ENCODE measurements around the gene PROCA1.
"Not testable (repeated sequence)": the region's sequence is repeated elsewhere in the genome, so short reads cannot be mapped to it uniquely, and the experiment has no call there.

PROCA1 gene

GRCh38 chr17:28725660-28726225 lies 14.1 kb upstream of the PROCA1 start:
- peak; percentile 85 for DNase-seq (ENCODE audit: low spot score)

- DNase-seq (ENCODE audit: low spot score), result peak; percentile 74
Observed at GRCh38 chr17:28725166-28725659, 13.5 kb upstream of the PROCA1 start.

GRCh38 chr17:28724500-28725165 lies 12.9 kb upstream of the PROCA1 start:
- no peak for DNase-seq (ENCODE audit: low spot score)

GRCh38 chr17:28723836-28724499 lies 12.3 kb upstream of the PROCA1 start:
- DNase-seq (ENCODE audit: low spot score), result not testable (repeated sequence)

GRCh38 chr17:28723159-28723835 lies 11.6 kb upstream of the PROCA1 start:
- DNase-seq (ENCODE audit: low spot score), result no peak

GRCh38 chr17:28722417-28723158 lies 10.9 kb upstream of the PROCA1 start:
- no peak for DNase-seq (ENCODE audit: low spot score)

- not testable (repeated sequence) for DNase-seq (ENCODE audit: low spot score)
Observed at GRCh38 chr17:28720997-28721329, 9.3 kb upstream of the PROCA1 start.

GRCh38 chr17:28720247-28720996 lies 8.7 kb upstream of the PROCA1 start:
- peak; percentile 43 for DNase-seq (ENCODE audit: low spot score)

- DNase-seq (ENCODE audit: low spot score), result no peak
Observed at GRCh38 chr17:28719021-28719433, 7.3 kb upstream of the PROCA1 start.

- DNase-seq (ENCODE audit: low spot score), result no peak
Observed at GRCh38 chr17:28718333-28719020, 6.8 kb upstream of the PROCA1 start.

- DNase-seq (ENCODE audit: low spot score), result peak; percentile 87
Observed at GRCh38 chr17:28717578-28718332, 6.1 kb upstream of the PROCA1 start, which contains the start of gene RAB34. Gene RAB34 (minus strand): TSS chr17:28717868. CDS start chr17:28717266, 602 bp downstream.

- DNase-seq (ENCODE audit: low spot score), result peak; percentile 55
Observed at GRCh38 chr17:28716740-28717577, 5.3 kb upstream of the PROCA1 start.

- DNase-seq (ENCODE audit: low spot score), result no peak
Observed at GRCh38 chr17:28715217-28715616, 3.5 kb upstream of the PROCA1 start.

GRCh38 chr17:28714281-28714680 lies 2.6 kb upstream of the PROCA1 start:
- DNase-seq (ENCODE audit: low spot score), result no peak

- DNase-seq (ENCODE audit: low spot score), result no peak
Observed at GRCh38 chr17:28712705-28713415, 1.2 kb upstream of the PROCA1 start.

- DNase-seq (ENCODE audit: low spot score), result no peak
Observed at GRCh38 chr17:28712032-28712704, 480 bp upstream of the PROCA1 start.

GRCh38 chr17:28710861-28711722 lies 596 bp downstream of the PROCA1 start:
- DNase-seq (ENCODE audit: low spot score), result peak; percentile 90
